HG02981 (cell line): ENCODE data around the gene UPB1.
A peak's percentile ranks its signal among the peaks of the same experiment; 100 is the strongest.

ENCODE experiments used
- ATAC-seq: cut with Tn5 transposase; IDR thresholded peaks from one replicate; pipeline ENCODE4 v1.9.1; 2021; ENCODE audit warnings: mild to moderate bottlenecking, moderate library complexity; ENCODE audit not compliant: unreplicated experiment

UPB1 gene

DNA sequence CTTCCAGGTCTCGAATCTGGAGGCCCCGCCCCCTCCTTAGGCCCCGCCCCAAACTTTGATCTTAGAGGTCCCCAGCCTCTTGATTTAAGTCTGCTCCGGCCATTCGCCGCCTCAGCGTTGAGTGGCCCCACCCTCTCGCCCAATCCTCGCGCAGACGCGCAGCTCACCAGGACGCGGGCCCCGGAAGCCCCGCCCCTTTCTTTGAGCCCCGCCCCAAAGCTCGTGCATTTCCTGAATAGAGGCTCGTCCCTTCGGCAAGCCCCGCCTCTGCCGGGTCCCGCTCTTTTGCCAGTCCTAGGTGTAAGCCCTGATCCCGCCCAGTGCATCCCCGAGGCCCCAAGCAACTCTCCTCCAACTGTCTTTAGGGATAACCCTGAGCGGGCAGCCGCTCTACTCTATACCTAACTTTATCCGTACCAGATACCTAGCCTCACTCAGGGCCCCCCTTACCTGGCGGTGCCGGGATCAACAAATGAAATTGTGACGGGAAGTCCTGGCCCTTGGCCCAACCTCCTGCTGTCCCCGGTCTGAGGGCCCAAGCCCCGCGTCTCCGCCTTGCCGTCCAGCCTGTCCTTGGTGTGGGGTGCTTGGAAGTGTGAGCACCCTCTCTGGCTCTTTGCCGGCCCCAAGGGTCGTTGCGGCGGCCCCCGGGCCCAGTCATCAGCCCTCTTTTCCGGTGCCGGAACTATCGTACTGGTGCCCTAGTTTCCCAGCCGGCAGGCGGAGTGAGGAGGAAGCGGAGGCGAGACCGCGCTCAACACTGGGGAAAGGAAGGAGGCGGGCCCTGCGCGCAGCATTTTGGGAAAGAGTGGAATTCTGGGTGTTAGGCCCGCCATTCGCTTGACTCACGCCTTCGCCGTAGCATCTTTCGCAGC lies 60.3 kb downstream of the UPB1 start, which contains the start of gene SNRPD3:
TSS of gene SNRPD3 (plus strand) at position 835 of the 875 bp plus-strand sequence. CDS start 1,676 bp downstream, outside the sequence.
- peak; percentile 76 for ATAC-seq

DNA sequence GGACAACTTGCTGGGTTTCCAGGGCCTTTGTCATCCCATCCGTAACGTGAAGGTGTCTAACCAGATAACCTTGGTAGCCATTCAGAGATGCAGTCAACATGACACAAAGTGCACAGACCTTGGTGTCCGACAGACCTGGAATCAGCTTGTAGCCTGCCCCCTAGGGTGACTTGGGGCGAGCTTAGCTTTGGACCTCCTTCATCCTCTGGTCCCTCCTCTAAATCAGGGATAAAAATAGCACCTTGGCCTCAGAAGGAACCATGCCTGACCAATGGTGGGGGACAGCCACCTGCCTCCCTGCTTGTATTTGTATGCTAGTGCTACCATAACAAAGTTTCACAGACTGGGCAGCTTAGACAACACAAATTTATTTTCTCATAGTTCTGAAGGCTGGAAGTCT lies 64.3 kb downstream of the UPB1 start:
- ATAC-seq, result no peak

DNA sequence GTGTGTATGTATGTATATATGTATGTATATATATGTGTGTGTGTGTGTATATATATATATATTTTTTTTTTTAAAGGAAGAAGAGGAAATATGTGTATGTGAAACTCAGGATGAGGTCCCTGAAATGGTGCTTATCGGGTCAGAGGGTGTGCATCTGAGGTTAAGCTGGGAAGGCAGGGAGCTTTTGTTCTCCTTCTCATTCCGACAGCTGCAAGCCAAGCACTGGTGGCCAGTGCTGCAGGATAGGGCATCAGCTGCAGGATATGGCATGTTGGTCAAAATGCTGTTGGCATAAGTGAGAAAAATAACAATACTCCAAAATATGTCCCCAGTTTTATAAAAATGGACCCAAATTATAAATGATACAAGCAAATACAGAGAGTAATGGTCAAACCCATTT lies 68.1 kb downstream of the UPB1 start:
- no peak for ATAC-seq

GRCh38 chr22:24564376-24565058 lies 69.4 kb downstream of the UPB1 start:
- no peak for ATAC-seq

GRCh38 chr22:24565077-24565476 lies 69.9 kb downstream of the UPB1 start:
- no peak for ATAC-seq

GRCh38 chr22:24566899-24567511 lies 71.9 kb downstream of the UPB1 start:
- no peak for ATAC-seq

DNA sequence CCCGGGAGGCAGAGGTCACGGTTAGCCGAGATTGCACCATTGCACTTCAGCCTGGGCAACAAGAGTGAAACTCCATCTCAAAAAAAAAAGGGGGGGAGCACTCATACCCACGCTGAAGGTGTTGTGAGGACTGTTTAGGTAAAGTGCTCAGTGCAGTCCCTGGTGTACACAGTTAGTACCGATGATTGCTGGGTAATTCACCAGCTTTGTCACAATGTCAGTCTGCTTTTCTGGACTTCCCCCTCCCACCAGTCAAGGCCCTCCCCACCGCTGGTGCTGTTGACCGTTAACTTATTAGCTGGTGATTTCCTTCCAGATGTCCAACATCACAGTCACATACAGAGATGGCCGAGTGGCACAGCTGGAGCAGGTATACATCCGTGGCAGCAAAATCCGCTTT lies 72.5 kb downstream of the UPB1 start:
- no peak for ATAC-seq

DNA sequence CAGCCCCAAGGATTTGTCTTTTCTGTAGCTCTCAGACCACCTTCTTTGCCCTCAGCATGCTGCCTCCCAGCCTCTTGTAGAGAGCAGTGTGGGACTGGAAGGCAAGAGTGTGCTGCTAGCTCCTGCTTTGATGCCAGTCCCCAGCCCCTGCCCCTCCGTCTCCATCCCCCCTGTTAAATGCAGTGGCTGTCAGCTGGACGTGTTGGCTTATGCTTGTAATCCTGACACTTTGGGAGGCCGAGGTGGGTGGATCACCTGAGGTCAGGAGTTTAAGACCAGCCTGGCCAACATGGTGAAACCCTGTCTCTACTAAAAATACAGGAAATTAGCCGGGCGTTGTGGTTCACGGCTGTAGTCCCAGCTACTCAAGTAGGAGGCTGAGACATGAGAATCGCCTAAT lies 76.1 kb downstream of the UPB1 start:
- ATAC-seq, result no peak

DNA sequence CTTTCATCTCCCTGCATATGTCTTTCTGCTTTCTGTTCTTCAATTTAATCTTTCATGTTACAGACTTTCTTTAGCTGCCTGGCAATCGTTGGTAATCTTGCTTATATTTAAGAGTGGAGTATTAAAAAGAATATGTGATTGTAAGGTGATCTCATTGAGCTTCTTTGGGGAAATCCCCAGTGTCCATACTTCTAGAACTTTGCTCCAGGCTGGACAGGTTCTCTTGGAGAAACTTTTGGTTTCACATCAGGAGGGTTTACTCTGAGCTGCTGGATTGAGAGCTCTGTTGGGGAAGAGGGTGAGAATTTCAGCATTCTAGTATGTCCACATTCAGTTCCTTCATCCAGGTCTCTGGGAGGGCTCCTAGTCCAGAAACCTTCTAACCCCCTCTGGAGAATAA lies 81.6 kb downstream of the UPB1 start:
- ATAC-seq, result no peak
